WI38 (cell line): Measurements from ENCODE around the gene FZD1.

Experiments
- H3K4me3 ChIP-seq: 2 replicates; pipeline ENCODE4 v1.5.1; 2011; ENCODE audit warnings: low read depth, mild to moderate bottlenecking, control low read depth, low read length
- CTCF ChIP-seq: IDR thresholded peaks from 2 replicates; pipeline ENCODE4 v1.5.1; 2012; ENCODE audit warnings: low read depth, mild to moderate bottlenecking, control low read depth, low read length

The FZD1 gene

GRCh38 chr7:91280604-91281003 is 16.4 kb downstream of the FZD1 start:
- no peak for TF ChIP-seq CTCF
- no peak overlapping the region for H3K4me3 ChIP-seq

GRCh38 chr7:91285696-91286355 is 21.6 kb downstream of the FZD1 start:
- no peak overlapping the region for H3K4me3 ChIP-seq
- no peak for TF ChIP-seq CTCF

- TF ChIP-seq CTCF = no peak
These were observed 22.2 kb downstream of the FZD1 start for GRCh38 chr7:91286432-91286831.

GRCh38 chr7:91287371-91288084 is 23.3 kb downstream of the FZD1 start:
- H3K4me3 ChIP-seq = no peak overlapping the region
- no peak for TF ChIP-seq CTCF

More at GRCh38 chr7:91286432-91286831, 22.2 kb downstream of the FZD1 start:
- no peak overlapping the region for H3K4me3 ChIP-seq

- H3K4me3 ChIP-seq = no peak overlapping the region
- TF ChIP-seq CTCF = no peak
These were observed 24.1 kb downstream of the FZD1 start for GRCh38 chr7:91288208-91288824.

GRCh38 chr7:91289633-91290254 is 25.5 kb downstream of the FZD1 start:
- H3K4me3 ChIP-seq = no peak overlapping the region
- TF ChIP-seq CTCF = no peak
